KMS-11 (cell line): ENCODE data around the gene GLCE.

Source experiments
- H2AFZ ChIP-seq: fragments of 200-600 bp; sonication (generic); 2 replicates; pipeline ENCODE4 v1.6.1; 2016; ENCODE audit warnings: antibody characterized with exemption, mixed run types, low read depth
- H3K27ac ChIP-seq: fragments of 200-600 bp; sonication (generic); 2 replicates; pipeline ENCODE4 v1.6.1; 2016; ENCODE audit warnings: mild to moderate bottlenecking, mixed run types
- H3K27me3 ChIP-seq: fragments of 200-600 bp; sonication (generic); 2 replicates; pipeline ENCODE4 v1.6.1; 2017; ENCODE audit warnings: mild to moderate bottlenecking, low read depth, mixed run types, moderate library complexity; ENCODE audit not compliant: insufficient read depth
- H3K36me3 ChIP-seq: fragments of 200-600 bp; sonication (generic); 2 replicates; pipeline ENCODE4 v1.6.1; 2017; ENCODE audit warnings: mild to moderate bottlenecking, mixed run types; ENCODE audit not compliant: insufficient read depth
- H3K4me1 ChIP-seq: fragments of 200-600 bp; sonication (generic); 2 replicates; pipeline ENCODE4 v1.6.1; 2016; ENCODE audit warnings: mild to moderate bottlenecking, low read depth, mixed run types; ENCODE audit not compliant: poor library complexity, severe bottlenecking
- H3K4me2 ChIP-seq: fragments of 200-600 bp; sonication (generic); 2 replicates; pipeline ENCODE4 v1.7.0; 2016; ENCODE audit warnings: mild to moderate bottlenecking, mixed run types
- H3K4me3 ChIP-seq: fragments of 200-600 bp; sonication (generic); IDR thresholded peaks from 2 replicates; pipeline ENCODE4 v1.6.1; 2017; ENCODE audit warnings: low read depth, low read length, mixed read lengths; ENCODE audit not compliant: insufficient read depth
- H3K79me2 ChIP-seq: fragments of 200-600 bp; sonication (generic); 2 replicates; pipeline ENCODE4 v1.6.1; 2016; ENCODE audit warnings: low read depth, mixed run types; ENCODE audit not compliant: insufficient read depth
- H3K9ac ChIP-seq: fragments of 200-600 bp; sonication (generic); 2 replicates; pipeline ENCODE4 v1.6.1; 2016; ENCODE audit warnings: mild to moderate bottlenecking, mixed run types
- H4K20me1 ChIP-seq: fragments of 200-600 bp; sonication (generic); 2 replicates; pipeline ENCODE4 v1.6.1; 2016; ENCODE audit warnings: mild to moderate bottlenecking, mixed run types; ENCODE audit not compliant: insufficient read depth
- TF ChIP-seq, protein P1 (sequence below): fragments of 200-600 bp; sonication (generic); conservative IDR thresholded peaks from 2 replicates; pipeline ENCODE4 v1.6.1; 2017; ENCODE audit warnings: low read depth, mild to moderate bottlenecking, antibody characterized with exemption, low read length, moderate library complexity, mixed read lengths

GLCE gene

DNA sequence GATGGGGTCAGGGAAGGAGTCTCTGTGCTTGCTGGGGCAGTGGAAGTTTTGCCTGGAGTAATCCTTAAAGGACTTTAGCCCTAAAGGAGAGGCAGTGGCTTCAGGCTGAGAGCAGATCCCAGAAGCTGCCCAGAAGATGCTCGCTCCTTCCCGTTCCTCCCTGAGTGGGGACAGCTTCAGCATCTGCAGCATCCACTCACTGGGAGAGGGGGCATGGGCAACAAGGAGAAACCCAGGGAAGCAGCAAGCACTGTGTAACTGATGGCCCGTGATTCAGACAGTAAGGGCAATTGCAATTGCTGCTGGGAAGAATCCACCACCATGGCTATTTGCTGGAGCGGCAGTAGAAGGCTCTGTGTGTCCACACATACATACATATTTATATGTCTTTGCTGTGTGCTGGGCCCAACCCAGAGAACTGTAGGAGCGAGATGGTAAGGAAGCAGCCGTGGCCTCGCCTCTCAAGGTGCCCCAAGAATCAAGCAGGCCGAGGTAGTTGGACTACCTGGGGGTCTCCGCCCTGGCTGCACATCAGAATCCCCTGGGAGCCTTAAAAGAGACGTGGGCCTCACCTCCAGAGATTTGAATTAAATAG lies 132.5 kb downstream of the GLCE start:
- TF ChIP-seq, protein P1, sequence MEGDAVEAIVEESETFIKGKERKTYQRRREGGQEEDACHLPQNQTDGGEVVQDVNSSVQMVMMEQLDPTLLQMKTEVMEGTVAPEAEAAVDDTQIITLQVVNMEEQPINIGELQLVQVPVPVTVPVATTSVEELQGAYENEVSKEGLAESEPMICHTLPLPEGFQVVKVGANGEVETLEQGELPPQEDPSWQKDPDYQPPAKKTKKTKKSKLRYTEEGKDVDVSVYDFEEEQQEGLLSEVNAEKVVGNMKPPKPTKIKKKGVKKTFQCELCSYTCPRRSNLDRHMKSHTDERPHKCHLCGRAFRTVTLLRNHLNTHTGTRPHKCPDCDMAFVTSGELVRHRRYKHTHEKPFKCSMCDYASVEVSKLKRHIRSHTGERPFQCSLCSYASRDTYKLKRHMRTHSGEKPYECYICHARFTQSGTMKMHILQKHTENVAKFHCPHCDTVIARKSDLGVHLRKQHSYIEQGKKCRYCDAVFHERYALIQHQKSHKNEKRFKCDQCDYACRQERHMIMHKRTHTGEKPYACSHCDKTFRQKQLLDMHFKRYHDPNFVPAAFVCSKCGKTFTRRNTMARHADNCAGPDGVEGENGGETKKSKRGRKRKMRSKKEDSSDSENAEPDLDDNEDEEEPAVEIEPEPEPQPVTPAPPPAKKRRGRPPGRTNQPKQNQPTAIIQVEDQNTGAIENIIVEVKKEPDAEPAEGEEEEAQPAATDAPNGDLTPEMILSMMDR: no peak
- Histone ChIP-seq H4K20me1 (no peaks in the 10 kb centered on the region), H3K79me2 (no peaks in the 10 kb centered on the region), H3K4me2 (no peak overlapping the region), H3K27me3 (no peaks in the 10 kb centered on the region), H2AFZ (no peak overlapping the region), H3K36me3 (no peaks in the 10 kb centered on the region), H3K27ac (no peak overlapping the region), H3K9ac (no peak overlapping the region), H3K4me3 (no peak overlapping the region), H3K4me1 (no peaks in the 10 kb centered on the region)

DNA sequence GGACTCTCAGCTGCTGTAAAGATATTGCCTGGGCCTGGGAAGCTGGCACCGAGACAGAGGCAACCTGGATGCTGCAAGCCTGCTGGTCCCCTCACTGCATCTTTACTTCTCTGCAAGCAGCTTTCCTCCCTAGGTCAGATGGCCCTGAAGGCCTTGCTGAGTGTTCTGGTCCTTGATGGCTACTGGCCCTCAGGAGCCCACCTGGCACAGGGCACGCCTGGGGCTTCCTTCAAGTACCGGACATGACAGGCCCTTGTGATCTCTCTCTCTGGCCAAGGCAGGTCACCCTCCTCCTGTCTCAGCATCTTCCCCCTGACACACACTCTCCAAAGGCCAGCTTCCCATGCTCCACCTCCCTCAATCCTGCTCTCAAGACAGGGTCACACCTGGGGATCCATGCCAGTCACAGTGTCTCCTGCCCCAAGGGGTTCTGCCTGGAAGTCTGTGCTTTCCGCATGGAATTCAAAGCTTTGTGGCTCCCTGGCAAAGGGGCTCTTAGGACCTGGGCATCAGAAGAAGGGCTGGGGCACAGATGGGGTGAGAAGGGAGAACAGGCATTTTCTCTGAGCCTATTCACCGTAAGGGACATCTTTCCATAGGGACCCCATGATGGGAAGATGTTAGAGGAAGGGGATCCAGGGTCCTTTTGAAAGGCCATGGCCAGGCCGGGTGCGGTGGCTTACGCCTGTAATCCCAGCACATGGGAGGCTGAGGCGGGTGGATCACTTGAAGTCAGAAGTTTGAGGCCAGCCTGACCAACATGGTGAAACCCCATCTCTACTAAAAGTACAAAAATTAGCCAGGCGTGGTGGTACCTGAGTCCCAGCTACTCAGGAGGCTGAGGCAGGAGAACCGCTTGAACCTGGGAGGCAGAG lies 133.5 kb downstream of the GLCE start:
- H3K9ac ChIP-seq: no peak overlapping the region
- H3K4me2 ChIP-seq: no peak overlapping the region
- TF ChIP-seq, protein P1: no peak
- no peaks in the 10 kb centered on the region for H3K4me1 ChIP-seq
- H3K4me3 ChIP-seq: no peak overlapping the region
- H2AFZ ChIP-seq: no peak overlapping the region
- H4K20me1 ChIP-seq: no peaks in the 10 kb centered on the region
- no peak overlapping the region for H3K27ac ChIP-seq
- H3K27me3 ChIP-seq: no peaks in the 10 kb centered on the region
- H3K79me2 ChIP-seq: no peaks in the 10 kb centered on the region
- no peaks in the 10 kb centered on the region for H3K36me3 ChIP-seq

DNA sequence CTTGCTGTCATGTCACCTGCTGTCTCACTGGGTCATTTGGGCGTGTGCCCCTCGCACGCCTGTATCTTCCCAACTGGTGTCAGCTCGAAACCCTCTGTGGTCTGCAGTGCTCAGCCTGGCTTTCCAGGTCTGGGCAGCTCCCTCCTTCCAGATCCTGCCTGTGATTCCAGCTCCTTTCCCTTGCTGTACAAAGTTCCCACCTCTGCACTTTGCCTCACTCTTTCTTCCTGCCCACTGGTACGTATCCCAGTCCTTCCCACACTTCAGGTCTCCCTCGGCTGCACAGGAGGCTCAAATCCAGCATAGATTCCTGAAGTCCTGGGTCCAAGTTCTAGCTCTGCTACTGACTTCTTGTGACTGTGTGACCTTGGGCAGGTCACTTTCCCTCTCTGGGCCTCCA lies 136.2 kb downstream of the GLCE start:
- Histone ChIP-seq H3K4me2 (no peak overlapping the region), H3K36me3 (no peaks in the 10 kb centered on the region), H3K27me3 (peaks cover 10% of the 10 kb centered on the region; the same call in 1 of the 2 replicates), H3K4me1 (no peaks in the 10 kb centered on the region), H3K4me3 (no peak overlapping the region), H3K27ac (no peak overlapping the region), H3K79me2 (no peaks in the 10 kb centered on the region), H2AFZ (no peak overlapping the region), H3K9ac (no peak overlapping the region), H4K20me1 (no peaks in the 10 kb centered on the region)
- TF ChIP-seq, protein P1: no peak

DNA sequence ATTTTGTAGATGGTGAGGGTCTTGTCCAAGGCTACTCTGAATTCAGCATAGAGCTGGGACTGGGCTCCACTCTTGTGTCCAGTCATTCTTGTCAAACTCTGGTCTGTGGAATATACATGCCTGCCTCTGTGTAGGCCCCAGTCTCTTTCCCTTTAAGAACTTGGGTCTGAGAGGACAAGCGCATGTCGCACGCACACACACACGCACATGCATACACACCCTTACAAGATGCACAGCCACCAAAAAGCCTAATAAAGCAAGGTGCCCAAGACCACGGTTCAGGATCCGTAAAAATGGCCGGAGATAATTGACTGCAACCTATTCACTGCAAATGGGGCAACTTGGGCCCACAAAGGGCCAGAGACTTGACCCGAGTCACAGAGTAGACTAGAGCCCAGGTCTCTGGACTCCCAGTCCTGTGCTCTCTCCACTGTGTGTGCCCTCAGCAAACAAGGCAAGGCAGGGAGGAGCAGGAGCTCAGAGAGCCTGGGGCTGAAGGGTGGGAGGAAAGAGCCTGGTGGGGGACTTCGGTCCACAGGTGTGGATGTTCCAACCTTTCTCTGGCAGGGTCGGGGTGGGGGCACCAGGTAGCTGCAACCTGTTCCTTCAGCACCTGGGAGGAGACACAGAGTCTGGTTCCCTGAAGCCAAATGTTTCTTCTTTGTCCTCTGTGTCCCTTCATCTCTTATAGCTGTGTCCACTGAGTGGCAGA lies 137.4 kb downstream of the GLCE start:
- H2AFZ ChIP-seq: no peak overlapping the region

More for the DNA sequence above, 137.4 kb downstream of the GLCE start:
- Histone ChIP-seq H3K4me2 (no peak overlapping the region), H3K79me2 (no peaks in the 10 kb centered on the region), H3K27me3 (peaks cover 10% of the 10 kb centered on the region; the same call in 1 of the 2 replicates), H4K20me1 (no peaks in the 10 kb centered on the region), H3K36me3 (no peaks in the 10 kb centered on the region), H3K27ac (no peak overlapping the region), H3K4me3 (no peak overlapping the region), H3K9ac (no peak overlapping the region), H3K4me1 (no peaks in the 10 kb centered on the region)
- TF ChIP-seq, protein P1: no peak
